GM10847 (cell line): ENCODE measurements around the gene TMEFF1.

Source experiments
- POLR2A ChIP-seq: IDR thresholded peaks from 2 replicates; pipeline ENCODE4 v1.6.1; 2011; ENCODE audit not compliant: insufficient read length; ENCODE audit errors: extremely low read depth

TMEFF1 gene

DNA sequence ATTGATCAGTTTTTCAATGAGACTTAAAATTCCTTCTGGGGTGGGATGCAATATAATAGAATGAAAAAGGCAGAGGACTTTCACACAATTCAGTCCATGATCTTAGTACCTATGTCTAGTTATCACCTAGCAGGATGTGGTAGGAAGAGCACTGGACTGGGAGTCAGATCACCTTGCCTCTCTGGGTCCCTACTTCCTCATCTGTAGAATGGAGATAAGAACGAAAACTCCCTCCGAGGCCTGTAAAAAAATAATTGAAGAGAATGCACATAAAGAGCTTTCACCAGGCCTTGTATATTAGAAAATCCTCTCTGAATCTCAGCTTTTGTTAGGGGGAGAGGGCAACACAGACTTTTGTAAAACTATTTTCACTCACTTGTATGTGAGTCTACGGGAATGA is 681 bp upstream of the TMEFF1 start:
- TF ChIP-seq POLR2A, result no peak

DNA sequence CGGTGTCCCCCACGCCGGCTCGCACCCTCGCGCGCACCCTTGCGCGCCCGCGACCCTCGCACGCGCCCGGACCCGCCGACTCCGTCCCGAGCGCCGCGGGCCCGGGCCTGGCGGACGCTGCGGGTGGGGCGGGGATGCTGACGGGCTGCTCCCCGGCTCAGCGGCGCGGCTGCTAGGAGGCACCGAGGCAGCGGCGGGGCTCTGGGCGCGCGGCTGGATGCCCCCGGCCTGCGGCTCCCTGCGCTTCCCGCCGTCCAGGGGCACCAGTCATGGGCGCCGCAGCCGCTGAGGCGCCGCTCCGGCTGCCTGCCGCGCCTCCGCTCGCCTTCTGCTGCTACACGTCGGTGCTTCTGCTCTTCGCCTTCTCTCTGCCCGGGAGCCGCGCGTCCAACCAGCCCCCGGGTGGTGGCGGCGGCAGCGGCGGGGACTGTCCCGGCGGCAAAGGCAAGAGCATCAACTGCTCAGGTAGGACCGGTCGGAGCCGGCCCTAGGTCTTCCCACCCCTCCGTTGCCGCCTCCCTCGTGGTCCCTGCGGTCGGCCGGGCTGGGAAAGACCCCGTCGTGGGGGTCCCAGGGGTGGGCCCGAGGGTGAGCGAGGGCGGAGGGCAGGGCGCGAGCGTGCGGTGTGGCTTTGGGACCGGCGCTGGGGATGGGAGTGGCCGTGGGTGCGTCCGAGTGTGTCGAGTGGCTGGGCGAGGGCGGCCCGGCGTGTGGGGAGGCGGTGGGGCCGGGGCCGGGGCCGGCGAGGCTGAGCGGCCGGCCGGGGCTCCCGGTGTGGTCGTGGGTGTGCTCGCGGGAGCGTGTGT is 530 bp downstream of the TMEFF1 start:
- TF ChIP-seq POLR2A, result no peak

- TF ChIP-seq POLR2A, result no peak
These were observed 1.4 kb downstream of the TMEFF1 start for GRCh38 chr9:100474082-100474923.

GRCh38 chr9:100474924-100475276 is 2.0 kb downstream of the TMEFF1 start:
- no peak for TF ChIP-seq POLR2A

GRCh38 chr9:100477241-100477640 is 4.3 kb downstream of the TMEFF1 start:
- no peak for TF ChIP-seq POLR2A

GRCh38 chr9:100478192-100478591 is 5.2 kb downstream of the TMEFF1 start:
- TF ChIP-seq POLR2A, result no peak

- no peak for TF ChIP-seq POLR2A
These were observed 6.9 kb downstream of the TMEFF1 start for GRCh38 chr9:100479820-100480219.

GRCh38 chr9:100485196-100485595 is 12.2 kb downstream of the TMEFF1 start:
- TF ChIP-seq POLR2A, result no peak

GRCh38 chr9:100486479-100487176 is 13.7 kb downstream of the TMEFF1 start:
- TF ChIP-seq POLR2A, result no peak

DNA sequence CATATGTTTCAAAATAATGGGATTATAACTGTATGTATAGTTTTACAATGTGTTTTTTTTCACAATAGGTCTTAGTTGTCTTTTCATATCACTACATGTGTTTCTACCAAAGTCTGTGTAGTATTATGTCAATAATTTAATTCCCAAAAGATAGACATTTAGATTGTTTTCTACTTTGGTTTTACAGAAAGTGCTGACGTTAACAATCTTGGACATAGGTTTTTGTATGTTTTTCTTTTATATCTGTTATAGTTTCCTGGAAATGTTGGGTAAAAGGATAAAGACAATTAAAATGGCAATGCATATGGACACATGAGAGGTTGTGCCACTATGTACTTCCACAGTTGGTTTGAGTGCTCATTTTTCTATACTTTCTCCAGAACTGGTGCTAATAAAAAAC is 15.2 kb downstream of the TMEFF1 start:
- TF ChIP-seq POLR2A, result no peak

GRCh38 chr9:100489836-100490235 is 16.9 kb downstream of the TMEFF1 start:
- TF ChIP-seq POLR2A, result no peak

DNA sequence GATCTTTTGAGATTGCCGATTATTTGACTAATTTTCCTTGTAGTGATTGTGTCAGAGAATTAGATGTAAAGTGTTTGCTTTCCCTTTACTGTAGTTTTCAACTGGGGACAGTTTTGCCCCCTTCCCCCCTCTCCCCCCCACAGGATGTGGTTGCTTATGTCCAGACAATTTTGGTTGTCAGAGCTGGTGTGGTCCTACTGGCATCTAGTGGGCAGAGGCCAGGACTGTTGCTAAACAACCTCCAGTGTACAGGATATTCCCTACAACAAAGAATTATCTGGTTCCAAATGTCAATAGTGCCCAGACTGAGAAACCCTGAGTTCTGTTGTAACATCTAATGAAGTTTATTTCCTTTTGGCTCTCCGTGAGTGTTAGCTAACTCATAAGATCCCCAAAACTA is 20.0 kb downstream of the TMEFF1 start:
- no peak for TF ChIP-seq POLR2A

DNA sequence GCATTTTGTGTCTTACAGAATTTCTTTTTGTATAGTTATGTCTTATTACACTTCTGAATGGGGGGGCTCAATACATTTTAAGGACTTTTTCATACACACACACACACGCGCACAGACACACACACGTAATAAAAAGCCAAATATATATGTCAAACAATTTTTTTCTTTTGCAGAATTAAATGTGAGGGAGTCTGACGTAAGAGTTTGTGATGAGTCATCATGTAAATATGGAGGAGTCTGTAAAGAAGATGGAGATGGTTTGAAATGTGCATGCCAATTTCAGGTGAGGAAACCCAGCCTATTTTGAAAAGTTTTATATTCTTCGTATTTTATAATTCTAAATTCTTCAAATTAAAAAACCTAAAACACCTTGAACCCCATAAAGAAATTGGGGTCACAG is 25.6 kb downstream of the TMEFF1 start:
- no peak for TF ChIP-seq POLR2A

GRCh38 chr9:100499460-100499859 is 26.5 kb downstream of the TMEFF1 start:
- no peak for TF ChIP-seq POLR2A

DNA sequence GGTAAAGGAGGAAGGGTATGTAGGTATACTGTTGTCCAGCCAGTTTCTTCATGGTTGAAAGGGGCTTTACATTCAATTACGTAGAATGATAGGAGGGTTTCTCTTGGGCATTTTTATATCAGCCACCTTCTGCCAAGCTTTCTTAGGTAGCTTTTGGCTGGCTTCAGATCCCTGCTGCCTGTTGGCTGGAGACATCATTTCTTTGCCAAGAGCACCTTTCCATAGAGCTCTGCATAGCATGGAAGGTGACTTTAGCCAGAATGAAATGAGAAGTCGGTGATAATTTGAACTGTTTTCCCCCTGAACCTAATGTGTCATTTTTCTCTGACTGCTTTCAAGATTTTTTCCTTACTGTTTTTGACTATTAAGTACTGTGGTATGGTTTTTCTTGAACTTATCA is 26.9 kb downstream of the TMEFF1 start:
- TF ChIP-seq POLR2A, result no peak
